PC-3 (cell line): Measurements from ENCODE around the gene CPB2. TPM values are rescaled to one million over a fixed set of nuclear protein-coding genes. Genes with fewer than 3 reads are reported as not detected.

Source experiments
- ATAC-seq: fragments of 200-7000 bp; cut with Tn5 transposase; 2 replicates; pipeline ENCODE4 v1.9.1; 2020; ENCODE audit warnings: mild to moderate bottlenecking, moderate library complexity
- BruUV-seq: library from RNA; stranded (reverse); fragments of 400-500 nt; replicated peaks from 2 replicates; lab custom pipeline; 2021; lab: Mats Ljungman, UMichigan
- CTCF ChIA-PET: fragments of 300-600 bp; sonication (Branson Sonifier 250); formaldehyde crosslinking; loops from one replicate; lab custom pipeline; 2022; ENCODE audit warnings: antibody characterized with exemption; lab: Charles Lee
- POLR2A ChIA-PET: fragments of 300-600 bp; sonication (Branson Sonifier 250); formaldehyde crosslinking; loops from one replicate; lab custom pipeline; 2022; ENCODE audit warnings: antibody characterized with exemption; ENCODE audit not compliant: unreplicated experiment; lab: Charles Lee
- DNase-seq: peaks from one replicate; pipeline ENCODE4 v3.0.0-alpha.2; 2015
- H2AFZ ChIP-seq: fragments of 300-600 bp; sonication (generic); 2 replicates; pipeline ENCODE4 v1.6.0; 2016; ENCODE audit warnings: antibody characterized with exemption, low read length
- H3F3A ChIP-seq: fragments of 300-600 bp; sonication (generic); one replicate; pipeline ENCODE4 v1.6.0; 2017; ENCODE audit warnings: antibody characterized with exemption, low read length, control low read depth, mild to moderate bottlenecking; ENCODE audit not compliant: unreplicated experiment
- H3K27ac ChIP-seq: fragments of 300-600 bp; sonication (generic); 2 replicates; pipeline ENCODE4 v1.5.1; 2016; ENCODE audit warnings: mild to moderate bottlenecking, low read length
- H3K27me3 ChIP-seq: fragments of 300-600 bp; sonication (generic); 2 replicates; pipeline ENCODE4 v1.6.1; 2016; ENCODE audit warnings: low read length, mixed read lengths
- H3K36me3 ChIP-seq: fragments of 300-600 bp; sonication (generic); 2 replicates; pipeline ENCODE4 v1.6.1; 2016; ENCODE audit warnings: low read depth, mixed run types, low read length, mixed read lengths
- H3K4me1 ChIP-seq: fragments of 300-600 bp; sonication (generic); 2 replicates; pipeline ENCODE4 v1.5.1; 2016; ENCODE audit warnings: low read length; ENCODE audit not compliant: insufficient read depth
- H3K4me2 ChIP-seq: fragments of 300-600 bp; sonication (generic); 2 replicates; pipeline ENCODE4 v1.6.0; 2016; ENCODE audit warnings: low read length
- H3K4me3 ChIP-seq: fragments of 300-600 bp; sonication (generic); 2 replicates; pipeline ENCODE4 v1.5.1; 2016; ENCODE audit warnings: mild to moderate bottlenecking, low read length, mixed read lengths
- H3K79me2 ChIP-seq: fragments of 300-600 bp; sonication (generic); 2 replicates; pipeline ENCODE4 v1.6.1; 2017; ENCODE audit warnings: low read length, mixed read lengths
- H3K9ac ChIP-seq: fragments of 300-600 bp; sonication (generic); 2 replicates; pipeline ENCODE4 v1.6.0; 2016; ENCODE audit warnings: mild to moderate bottlenecking, low read length
- H3K9me2 ChIP-seq: fragments of 300-600 bp; sonication (generic); replicated peaks from 2 replicates; pipeline ENCODE4 v1.6.1; 2016; ENCODE audit warnings: mixed run types, low read length, mixed read lengths
- H3K9me3 ChIP-seq: fragments of 300-600 bp; sonication (generic); 2 replicates; pipeline ENCODE4 v1.6.1; 2016; ENCODE audit warnings: low read length, mixed read lengths
- H4K20me1 ChIP-seq: fragments of 300-600 bp; sonication (generic); 2 replicates; pipeline ENCODE4 v1.6.1; 2016; ENCODE audit warnings: low read length, mixed read lengths
- CTCF ChIP-seq: fragments of 300-600 bp; sonication (generic); conservative IDR thresholded peaks from 2 replicates; pipeline ENCODE4 v1.5.1; 2017; ENCODE audit warnings: antibody characterized with exemption, low read depth, mild to moderate bottlenecking, low read length
- EZH2 ChIP-seq: fragments of 300-600 bp; sonication (generic); IDR thresholded peaks from one replicate; pipeline ENCODE4 v1.6.1; 2017; ENCODE audit warnings: antibody characterized with exemption, mild to moderate bottlenecking, low read length; ENCODE audit not compliant: unreplicated experiment
- EZH2phosphoT487 ChIP-seq: fragments of 300-600 bp; sonication (generic); IDR thresholded peaks from 2 replicates; pipeline ENCODE4 v1.6.1; 2018; ENCODE audit warnings: mild to moderate bottlenecking, antibody characterized with exemption, low read length, borderline replicate concordance
- intact Hi-C: fragments of 100-400 bp; cut with micrococcal nuclease; formaldehyde crosslinking; loops from 2 replicates; pipeline ENCODE4 v1.9.0; 2023
- total RNA-seq: library from RNA; depleted of rRNA; stranded (reverse); fragments of >200 nt; gene quantifications from 2 replicates; pipeline ENCODE4 v1.2.3, GENCODE V29; 2014

The CPB2 gene
- total RNA-seq, 1 experiment from 2014 or later: not detected

GRCh38 chr13:46116653-46117502, 12.0 kb upstream of the CPB2 start:
- Histone ChIP-seq H3K9me2 (no peaks in the 10 kb centered on the region), H2AFZ (no peak overlapping the region), H3K9ac (no peak overlapping the region), H3K79me2 (no peaks in the 10 kb centered on the region), H3K4me1 (peaks cover 4% of the 10 kb centered on the region; the same call in 1 of the 2 replicates), H4K20me1 (no peaks in the 10 kb centered on the region), H3K27ac (no peak overlapping the region), H3K9me3 (no peaks in the 10 kb centered on the region), H3K27me3 (no peaks in the 10 kb centered on the region), H3K4me3 (no peak overlapping the region), H3K4me2 (no peak overlapping the region), H3F3A (no peaks in the 10 kb centered on the region), H3K36me3 (no peaks in the 10 kb centered on the region)
- BruUV-seq: no TSS peak
- ATAC-seq: no peak
- POLR2A ChIA-PET: no interaction called here
- no peak for TF ChIP-seq CTCF
- TF ChIP-seq EZH2: no peak
- TF ChIP-seq EZH2phosphoT487: no peak
- intact Hi-C loops: no loop called here
- no peak for DNase-seq
- CTCF ChIA-PET: no interaction called here

- Histone ChIP-seq H3K79me2 (no peaks in the 10 kb centered on the region), H3K9me3 (no peaks in the 10 kb centered on the region), H3K27ac (no peak overlapping the region), H4K20me1 (no peaks in the 10 kb centered on the region), H3K4me2 (no peak overlapping the region), H3K36me3 (no peaks in the 10 kb centered on the region), H3K4me3 (no peak overlapping the region), H3K9ac (no peak overlapping the region), H3K9me2 (no peaks in the 10 kb centered on the region), H3K4me1 (no peaks in the 10 kb centered on the region), H2AFZ (no peak overlapping the region), H3F3A (no peaks in the 10 kb centered on the region), H3K27me3 (no peaks in the 10 kb centered on the region)
- no TSS peak for BruUV-seq
- intact Hi-C loops: no loop called here
- no peak for TF ChIP-seq CTCF
- TF ChIP-seq EZH2phosphoT487: no peak
- no peak for TF ChIP-seq EZH2
- no peak for DNase-seq
- POLR2A ChIA-PET: no interaction called here
- CTCF ChIA-PET: no interaction called here
- ATAC-seq: no peak
Observed at GRCh38 chr13:46114613-46115012, 9.8 kb upstream of the CPB2 start.

- Histone ChIP-seq H3K27ac (no peak overlapping the region), H3K9me2 (no peaks in the 10 kb centered on the region), H3F3A (no peaks in the 10 kb centered on the region), H3K4me1 (no peaks in the 10 kb centered on the region), H3K36me3 (no peaks in the 10 kb centered on the region), H3K9ac (no peak overlapping the region), H3K27me3 (no peaks in the 10 kb centered on the region), H3K9me3 (no peaks in the 10 kb centered on the region), H2AFZ (no peak overlapping the region), H3K4me3 (no peak overlapping the region), H3K79me2 (no peaks in the 10 kb centered on the region), H3K4me2 (no peak overlapping the region), H4K20me1 (no peaks in the 10 kb centered on the region)
- peak; percentile 68 for ATAC-seq
- intact Hi-C loops: no loop called here
- ChIA-PET POLR2A (no interaction called here), CTCF (no interaction called here)
- TF ChIP-seq EZH2 (no peak), EZH2phosphoT487 (no peak), CTCF (no peak)
- DNase-seq: peak; percentile 33
- no TSS peak for BruUV-seq
Observed at GRCh38 chr13:46113596-46113995, 8.8 kb upstream of the CPB2 start.
